Endometrial microvascular endothelial cells (primary cell): ENCODE data around the gene INPP4B. TPM values are rescaled to one million over a fixed set of nuclear protein-coding genes. Genes with fewer than 3 reads are reported as not detected.

Experiments used
- in situ Hi-C: cut with HindIII; loops from 2 replicates; pipeline ENCODE4 v1.10.0; 2017; ENCODE audit warnings: low sequenced_read_pairs, low pct_unique_long_range_greater_than_20kb; ENCODE audit errors: inconsistent ontology term
- total RNA-seq: library from RNA; depleted of rRNA; stranded (reverse); fragments of >200 nt; gene quantifications from one replicate; pipeline ENCODE4 v1.2.3, GENCODE V29; 2015; ENCODE audit errors: inconsistent ontology term

INPP4B gene
- total RNA-seq, 1 donor from 2014 or later: 0.46 TPM

- in situ Hi-C loops: no loop called here
These were observed 467.9 kb downstream of the INPP4B start for GRCh38 chr4:142378179-142378578.

- in situ Hi-C loops: no loop called here
These were observed 468.6 kb downstream of the INPP4B start for GRCh38 chr4:142377342-142378091.

GRCh38 chr4:142376204-142376603 is 469.9 kb downstream of the INPP4B start:
- in situ Hi-C loops: no loop called here

GRCh38 chr4:142373610-142374009 is 472.5 kb downstream of the INPP4B start:
- in situ Hi-C loops: no loop called here

GRCh38 chr4:142372530-142373260 is 473.4 kb downstream of the INPP4B start:
- in situ Hi-C loops: no loop called here

GRCh38 chr4:142369141-142369540 is 477.0 kb downstream of the INPP4B start:
- in situ Hi-C loops: no loop called here

GRCh38 chr4:142367418-142368180 is 478.5 kb downstream of the INPP4B start:
- in situ Hi-C loops: no loop called here

GRCh38 chr4:142366769-142367181 is 479.3 kb downstream of the INPP4B start:
- in situ Hi-C loops: no loop called here

- in situ Hi-C loops: no loop called here
These were observed 480.7 kb downstream of the INPP4B start for GRCh38 chr4:142365391-142365790.

- in situ Hi-C loops: no loop called here
These were observed 482.4 kb downstream of the INPP4B start for GRCh38 chr4:142363686-142364085.

- in situ Hi-C loops: no loop called here
These were observed 484.1 kb downstream of the INPP4B start for GRCh38 chr4:142361981-142362380.

- in situ Hi-C loops: no loop called here
These were observed 485.4 kb downstream of the INPP4B start for GRCh38 chr4:142360657-142361056.

- in situ Hi-C loops: no loop called here
These were observed 487.4 kb downstream of the INPP4B start for GRCh38 chr4:142358656-142359055.

- in situ Hi-C loops: no loop called here
These were observed 489.3 kb downstream of the INPP4B start for GRCh38 chr4:142356801-142357200.

- in situ Hi-C loops: no loop called here
These were observed 489.9 kb downstream of the INPP4B start for GRCh38 chr4:142356118-142356759.

- in situ Hi-C loops: no loop called here
These were observed 490.6 kb downstream of the INPP4B start for GRCh38 chr4:142355421-142355930.

GRCh38 chr4:142354794-142355420 is 491.2 kb downstream of the INPP4B start:
- in situ Hi-C loops: no loop called here

- in situ Hi-C loops: no loop called here
These were observed 492.1 kb downstream of the INPP4B start for GRCh38 chr4:142354041-142354440.
